CD4-positive, CD25-positive, alpha-beta regulatory T cell (primary cell): Measurements from ENCODE around the gene MBD5. TPM values are rescaled to one million over a fixed set of nuclear protein-coding genes. Genes with fewer than 3 reads are reported as not detected.
A peak's percentile ranks its signal among the peaks of the same experiment; 100 is the strongest.
"Not testable (repeated sequence)": the region's sequence is repeated elsewhere in the genome, so short reads cannot be mapped to it uniquely, and the experiment has no call there.

Experiments used
- ATAC-seq, 2 donors: fragments of 150-1000 bp; cut with Tn5 transposase; one replicate each; pipeline ENCODE4 v1.10.0; 2021; ENCODE audit warnings: low read depth in 2 of 2, moderate number of reproducible peaks in 2 of 2, moderate library complexity in 1 of 2
- DNase-seq, 3 donors: peaks; one replicate each; pipeline versions ENCODE4 v3.0.0 to v3.0.0-alpha.2; 2012 to 2022; ENCODE audit warnings: mixed read lengths in 1 of 3
- H3K27ac ChIP-seq: one replicate; pipeline ENCODE4 v1.7.0; 2013; ENCODE audit warnings: mild to moderate bottlenecking, low read length; ENCODE audit not compliant: insufficient read depth, poor library complexity, severe bottlenecking
- H3K27me3 ChIP-seq: one replicate; pipeline ENCODE4 v1.7.0; 2013; ENCODE audit warnings: low read length; ENCODE audit not compliant: control insufficient read depth, insufficient read depth
- H3K36me3 ChIP-seq: one replicate; pipeline ENCODE4 v1.7.0; 2013; ENCODE audit warnings: mild to moderate bottlenecking, low read length, moderate library complexity; ENCODE audit not compliant: control insufficient read depth, insufficient read depth
- H3K4me1 ChIP-seq: 2 replicates; pipeline ENCODE4 v1.7.0; 2013; ENCODE audit warnings: mild to moderate bottlenecking, low read length; ENCODE audit not compliant: insufficient read depth, control insufficient read depth, poor library complexity, severe bottlenecking
- H3K4me3 ChIP-seq: one replicate; pipeline ENCODE4 v1.7.0; 2013; ENCODE audit warnings: low read depth, mild to moderate bottlenecking, low read length, moderate library complexity
- H3K9me3 ChIP-seq, 2 experiments: 1 replicate in 1 of 2; 2 replicates in 1 of 2; pipeline ENCODE4 v1.7.0; 2013; ENCODE audit warnings: low read length in 2 of 2, mild to moderate bottlenecking in 1 of 2, moderate library complexity in 1 of 2; ENCODE audit not compliant: control insufficient read depth in 2 of 2
- H3K27ac Mint-ChIP-seq, 3 donors: one replicate each; pipeline ENCODE4 v1.8.0; 2020 to 2022; ENCODE audit warnings: mild to moderate bottlenecking in 3 of 3, mixed read lengths in 3 of 3, moderate library complexity in 2 of 3
- H3K27me3 Mint-ChIP-seq: one replicate; pipeline ENCODE4 v1.8.0; 2022; ENCODE audit warnings: mild to moderate bottlenecking, mixed read lengths
- H3K36me3 Mint-ChIP-seq: one replicate; pipeline ENCODE4 v1.8.0; 2020; ENCODE audit warnings: mixed read lengths
- H3K4me1 Mint-ChIP-seq, 4 donors: one replicate each; pipeline ENCODE4 v1.8.0; 2020 to 2022; ENCODE audit warnings: mixed read lengths in 4 of 4, mild to moderate bottlenecking in 1 of 4
- H3K4me3 Mint-ChIP-seq, 4 donors: one replicate each; pipeline ENCODE4 v1.8.0; 2020 to 2022; ENCODE audit warnings: mild to moderate bottlenecking in 4 of 4, mixed read lengths in 4 of 4, moderate library complexity in 3 of 4
- H3K9me3 Mint-ChIP-seq, 7 donors: one replicate each; pipeline ENCODE4 v1.8.0; 2020 to 2022; ENCODE audit warnings: mixed read lengths in 7 of 7, mild to moderate bottlenecking in 3 of 7, moderate library complexity in 2 of 7
- polyA plus RNA-seq, 4 donors: library from polyadenylated mRNA; unstranded; fragments of 300-500 nt; fragmentation: Illumina TruSeq; gene quantifications; one replicate each; pipeline ENCODE4 v1.2.3, GENCODE V29; 2021
- total RNA-seq: library from RNA; stranded (reverse); gene quantifications from one replicate; pipeline ENCODE4 v1.2.3, GENCODE V29; 2022

Gene MBD5
- total and polyA plus RNA-seq, 5 donors from 2014 or later: 11.7 to 62.6 (median 13.1) TPM

DNA sequence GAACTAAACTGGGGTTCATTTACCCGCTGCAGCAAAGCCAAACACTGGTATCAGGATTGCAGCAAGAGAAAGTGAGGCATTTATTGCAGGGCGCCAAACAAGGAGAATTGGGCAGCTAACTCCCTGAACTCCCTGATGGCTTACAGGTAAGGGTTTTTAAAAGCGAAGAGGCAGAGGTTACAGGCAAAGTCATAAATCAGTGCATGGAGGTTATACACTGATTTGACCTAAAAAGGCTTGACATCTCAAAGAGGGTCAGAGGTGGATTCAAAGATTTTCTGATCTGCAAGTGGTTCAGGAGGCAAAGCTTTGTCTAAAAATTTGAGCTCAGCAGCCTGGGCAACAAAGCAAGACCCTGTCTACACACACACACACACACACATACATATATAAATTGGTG is 520.9 kb downstream of the MBD5 start:
- DNase-seq (no peak), ATAC-seq (no peak)
- Mint-ChIP-seq H3K4me3 (no peak overlapping the region), H3K9me3 (peaks cover 0 to 4% (median 0%) of the 10 kb centered on the region in 7 donors), H3K4me1 (peaks cover 4 to 33% (median 17%) of the 10 kb centered on the region in 4 donors), H3K27me3 (no peaks in the 10 kb centered on the region), H3K27ac (peak overlapping the region in 1 of 3 donors; percentile 75), H3K36me3 (peaks cover 4% of the 10 kb centered on the region)
- Histone ChIP-seq H3K4me1 (peaks cover 17% of the 10 kb centered on the region), H3K27ac (no peak overlapping the region), H3K9me3 (no peaks in the 10 kb centered on the region), H3K27me3 (no peaks in the 10 kb centered on the region), H3K36me3 (no peaks in the 10 kb centered on the region), H3K4me3 (no peak overlapping the region)

DNA sequence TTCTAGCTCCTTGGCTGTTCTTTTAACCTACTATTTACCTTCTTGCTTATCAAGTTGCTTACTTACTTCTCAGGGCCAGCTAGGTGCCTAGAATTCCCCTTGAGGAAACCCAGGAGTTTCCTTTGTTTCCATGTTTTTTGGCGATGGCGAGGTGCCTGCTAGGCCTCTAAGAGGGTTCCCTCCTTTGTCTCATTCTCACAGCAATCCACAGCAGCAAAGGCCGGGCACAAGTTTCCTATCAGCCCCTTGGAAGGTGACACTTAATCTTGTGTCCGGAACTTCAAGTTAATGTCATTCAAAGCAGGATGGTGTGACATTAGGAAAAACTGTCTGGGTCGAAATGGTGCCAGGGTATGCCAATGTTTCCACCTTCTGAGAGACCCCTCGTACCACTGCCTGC is 521.7 kb downstream of the MBD5 start:
- no peak overlapping the region for H3K4me3 ChIP-seq
- no peaks in the 10 kb centered on the region for H3K27me3 Mint-ChIP-seq
- H3K27me3 ChIP-seq: no peaks in the 10 kb centered on the region
- DNase-seq (no peak), ATAC-seq (no peak)
- H3K4me1 ChIP-seq: peaks cover 17% of the 10 kb centered on the region
- H3K9me3 Mint-ChIP-seq: peaks cover 0 to 2% (median 0%) of the 10 kb centered on the region in 7 donors
- H3K27ac Mint-ChIP-seq: no peak overlapping the region
- H3K27ac ChIP-seq: no peak overlapping the region
- H3K36me3 ChIP-seq: no peaks in the 10 kb centered on the region
- no peaks in the 10 kb centered on the region for H3K9me3 ChIP-seq
- H3K36me3 Mint-ChIP-seq: peaks cover 4% of the 10 kb centered on the region
- peaks cover 4 to 35% (median 17%) of the 10 kb centered on the region in 4 donors for H3K4me1 Mint-ChIP-seq
- H3K4me3 Mint-ChIP-seq: peak overlapping the region in 1 of 4 donors; percentile 88

GRCh38 chr2:148543088-148543540 is 522.2 kb downstream of the MBD5 start:
- not testable (repeated sequence) for H3K36me3 Mint-ChIP-seq, H3K9me3 Mint-ChIP-seq, DNase-seq

GRCh38 chr2:148545390-148546256 is 524.7 kb downstream of the MBD5 start:
- H3K27me3 ChIP-seq: no peaks in the 10 kb centered on the region
- no peaks in the 10 kb centered on the region for H3K27me3 Mint-ChIP-seq
- no peak overlapping the region for H3K4me3 ChIP-seq
- no peak overlapping the region for H3K27ac Mint-ChIP-seq
- H3K4me1 Mint-ChIP-seq: peaks cover 3 to 22% (median 11%) of the 10 kb centered on the region in 4 donors
- no peaks in the 10 kb centered on the region for H3K9me3 ChIP-seq
- ATAC-seq (peak in 1 of 2 donors; percentile 40), DNase-seq (peak in 1 of 3 donors; percentile 72)
- H3K27ac ChIP-seq: no peak overlapping the region
- H3K4me3 Mint-ChIP-seq: no peak overlapping the region
- peaks cover 0 to 2% (median 0%) of the 10 kb centered on the region in 7 donors for H3K9me3 Mint-ChIP-seq
- no peaks in the 10 kb centered on the region for H3K36me3 ChIP-seq
- peaks cover 4% of the 10 kb centered on the region for H3K36me3 Mint-ChIP-seq
- H3K4me1 ChIP-seq: peaks cover 9% of the 10 kb centered on the region

More at GRCh38 chr2:148543088-148543540, 522.2 kb downstream of the MBD5 start:
- H3K27ac ChIP-seq, H3K9me3 ChIP-seq, H3K36me3 ChIP-seq, H3K27me3 ChIP-seq, H3K27me3 Mint-ChIP-seq, H3K27ac Mint-ChIP-seq, ATAC-seq, H3K4me3 ChIP-seq: not testable (repeated sequence)
- Mint-ChIP-seq H3K4me3 (peak overlapping the region in 1 of 4 donors; percentile 88), H3K4me1 (peaks cover 4 to 35% (median 17%) of the 10 kb centered on the region in 4 donors)
- H3K4me1 ChIP-seq: peaks cover 17% of the 10 kb centered on the region

- Mint-ChIP-seq H3K27me3 (no peaks in the 10 kb centered on the region), H3K4me3 (no peak overlapping the region), H3K4me1 (peaks cover 0 to 16% (median 6%) of the 10 kb centered on the region in 4 donors), H3K36me3 (peaks cover 4% of the 10 kb centered on the region), H3K9me3 (no peaks in the 10 kb centered on the region), H3K27ac (no peak overlapping the region)
- DNase-seq: peak in 1 of 3 donors; percentile 35
- no peaks in the 10 kb centered on the region for H3K36me3 ChIP-seq
- no peak overlapping the region for H3K4me3 ChIP-seq
- no peaks in the 10 kb centered on the region for H3K9me3 ChIP-seq
- no peaks in the 10 kb centered on the region for H3K27me3 ChIP-seq
- H3K27ac ChIP-seq: no peak overlapping the region
- peaks cover 5% of the 10 kb centered on the region for H3K4me1 ChIP-seq
- ATAC-seq: no peak
These were observed 525.4 kb downstream of the MBD5 start for GRCh38 chr2:148546270-148546669.

DNA sequence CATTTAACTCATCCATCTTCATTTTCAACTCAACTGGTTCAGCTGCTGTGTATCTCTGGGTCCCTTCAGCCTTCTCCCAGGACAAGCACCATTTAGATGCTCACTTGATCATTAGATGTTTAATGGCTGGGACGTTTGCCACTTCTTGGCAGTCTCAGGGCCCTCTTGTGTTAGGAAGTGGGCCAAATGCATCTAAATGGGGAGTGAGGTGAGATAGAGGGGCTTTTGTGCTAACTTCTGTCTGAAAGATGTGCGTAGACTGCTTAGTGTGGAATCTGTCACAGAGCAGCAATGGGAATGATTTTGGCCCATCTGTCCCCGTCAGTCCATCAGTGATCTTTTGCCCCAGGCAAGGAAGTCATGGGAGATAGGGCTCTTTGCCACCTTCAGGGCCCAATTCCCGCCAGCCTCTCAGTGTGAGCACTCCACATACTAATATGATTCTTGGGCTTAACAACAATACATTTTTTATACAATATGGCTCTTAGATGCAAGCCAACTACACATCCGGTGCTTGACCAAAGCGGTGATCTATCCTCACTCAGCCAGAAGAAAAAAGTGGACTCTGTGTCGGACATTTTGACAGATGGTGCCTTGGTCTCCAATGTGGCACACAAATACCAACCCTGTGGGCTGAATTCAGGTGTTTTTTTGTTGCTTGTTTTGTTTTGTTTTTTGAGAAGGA is 528.0 kb downstream of the MBD5 start:
- no peak overlapping the region for H3K4me3 ChIP-seq
- no peaks in the 10 kb centered on the region for H3K36me3 ChIP-seq
- DNase-seq: no peak
- H3K27ac ChIP-seq: no peak overlapping the region
- H3K36me3 Mint-ChIP-seq: peaks cover 4% of the 10 kb centered on the region
- no peaks in the 10 kb centered on the region for H3K27me3 Mint-ChIP-seq
- ATAC-seq: no peak
- H3K4me3 Mint-ChIP-seq: no peak overlapping the region
- H3K27me3 ChIP-seq: no peaks in the 10 kb centered on the region
- peak overlapping the region in 1 of 3 donors; percentile 41 for H3K27ac Mint-ChIP-seq
- no peaks in the 10 kb centered on the region for H3K9me3 Mint-ChIP-seq
- peaks cover 0 to 15% (median 10%) of the 10 kb centered on the region in 4 donors for H3K4me1 Mint-ChIP-seq
- peaks cover 13% of the 10 kb centered on the region for H3K4me1 ChIP-seq
- H3K9me3 ChIP-seq: no peaks in the 10 kb centered on the region

- Mint-ChIP-seq H3K36me3 (no peaks in the 10 kb centered on the region), H3K9me3 (peaks cover 0 to 2% (median 0%) of the 10 kb centered on the region in 7 donors), H3K4me1 (peaks cover 0 to 11% (median 2%) of the 10 kb centered on the region in 4 donors), H3K27me3 (no peaks in the 10 kb centered on the region), H3K27ac (no peak overlapping the region), H3K4me3 (no peak overlapping the region)
- peaks cover 9% of the 10 kb centered on the region for H3K4me1 ChIP-seq
- peak overlapping the region; percentile 98 for H3K4me3 ChIP-seq
- no peaks in the 10 kb centered on the region for H3K9me3 ChIP-seq
- peak overlapping the region; percentile 66 for H3K27ac ChIP-seq
- peak in 2 of 3 donors; percentile 43 to 78 for DNase-seq
- H3K27me3 ChIP-seq: no peaks in the 10 kb centered on the region
- H3K36me3 ChIP-seq: no peaks in the 10 kb centered on the region
- ATAC-seq: peak; percentile 65 to 71
These were observed 531.9 kb downstream of the MBD5 start for GRCh38 chr2:148552675-148553331.
